ENCODE results near the gene DUSP7.
A peak's percentile ranks its signal among the peaks of the same experiment; 100 is the strongest.

DUSP7 gene

GRCh38 chr3:52010431-52010830, 45.9 kb downstream of the DUSP7 start:
- H3K9me3 ChIP-seq (ENCODE audit: control insufficient read depth in 1 of 2, low read length in 2 of 2) = no peaks in the 10 kb centered on the region
- H3K27me3 ChIP-seq (ENCODE audit: control insufficient read depth in 1 of 2, insufficient read depth in 2 of 2, low read length in 2 of 2) = no peaks in the 10 kb centered on the region
- no peak overlapping the region for H3K27ac ChIP-seq (ENCODE audit: low read depth, low read length)
- H3K36me3 ChIP-seq (ENCODE audit: control insufficient read depth in 1 of 2, insufficient read depth in 2 of 2, low read length in 2 of 2) = no peaks in the 10 kb centered on the region
- H3K9ac ChIP-seq (ENCODE audit: low read depth in 1 of 2, low read length in 2 of 2) = no peak overlapping the region
- no peak overlapping the region for H3K4me3 ChIP-seq (ENCODE audit: low read depth in 1 of 2, low read length in 2 of 2)
- H3K4me1 ChIP-seq (ENCODE audit: control insufficient read depth in 1 of 2, insufficient read depth in 2 of 2, low read length in 2 of 2) = peaks cover 9 to 14% of the 10 kb centered on the region in 2 donors

GRCh38 chr3:52007291-52007690, 49.1 kb downstream of the DUSP7 start:
- no peaks in the 10 kb centered on the region for H3K27me3 ChIP-seq (ENCODE audit: control insufficient read depth in 1 of 2, insufficient read depth in 2 of 2, low read length in 2 of 2)
- H3K27ac ChIP-seq (ENCODE audit: low read depth, low read length) = no peak overlapping the region
- H3K9me3 ChIP-seq (ENCODE audit: control insufficient read depth in 1 of 2, low read length in 2 of 2) = no peaks in the 10 kb centered on the region
- no peak overlapping the region for H3K9ac ChIP-seq (ENCODE audit: low read depth in 1 of 2, low read length in 2 of 2)
- peaks cover 9 to 16% of the 10 kb centered on the region in 2 donors for H3K4me1 ChIP-seq (ENCODE audit: control insufficient read depth in 1 of 2, insufficient read depth in 2 of 2, low read length in 2 of 2)
- H3K4me3 ChIP-seq (ENCODE audit: low read depth in 1 of 2, low read length in 2 of 2) = no peak overlapping the region
- no peaks in the 10 kb centered on the region for H3K36me3 ChIP-seq (ENCODE audit: control insufficient read depth in 1 of 2, insufficient read depth in 2 of 2, low read length in 2 of 2)

GRCh38 chr3:52006820-52007133, 49.6 kb downstream of the DUSP7 start:
- Histone ChIP-seq H3K27ac (ENCODE audit: low read depth, low read length) (no peak overlapping the region), H3K27me3 (ENCODE audit: control insufficient read depth in 1 of 2, insufficient read depth in 2 of 2, low read length in 2 of 2) (no peaks in the 10 kb centered on the region)

GRCh38 chr3:52006017-52006819, 50.2 kb downstream of the DUSP7 start:
- Histone ChIP-seq H3K9me3 (ENCODE audit: control insufficient read depth in 1 of 2, low read length in 2 of 2) (no peaks in the 10 kb centered on the region), H3K36me3 (ENCODE audit: control insufficient read depth in 1 of 2, insufficient read depth in 2 of 2, low read length in 2 of 2) (no peaks in the 10 kb centered on the region), H3K27ac (ENCODE audit: low read depth, low read length) (no peak overlapping the region), H3K27me3 (ENCODE audit: control insufficient read depth in 1 of 2, insufficient read depth in 2 of 2, low read length in 2 of 2) (no peaks in the 10 kb centered on the region), H3K4me3 (ENCODE audit: low read depth in 1 of 2, low read length in 2 of 2) (peak overlapping the region in 1 of 2 donors; percentile 13), H3K4me1 (ENCODE audit: control insufficient read depth in 1 of 2, insufficient read depth in 2 of 2, low read length in 2 of 2) (peaks cover 9 to 16% of the 10 kb centered on the region in 2 donors), H3K9ac (ENCODE audit: low read depth in 1 of 2, low read length in 2 of 2) (peak overlapping the region in 1 of 2 donors; percentile 13)

More at GRCh38 chr3:52006820-52007133, 49.6 kb downstream of the DUSP7 start:
- no peak overlapping the region for H3K9ac ChIP-seq (ENCODE audit: low read depth in 1 of 2, low read length in 2 of 2)
- H3K9me3 ChIP-seq (ENCODE audit: control insufficient read depth in 1 of 2, low read length in 2 of 2) = no peaks in the 10 kb centered on the region
- H3K4me3 ChIP-seq (ENCODE audit: low read depth in 1 of 2, low read length in 2 of 2) = no peak overlapping the region
- no peaks in the 10 kb centered on the region for H3K36me3 ChIP-seq (ENCODE audit: control insufficient read depth in 1 of 2, insufficient read depth in 2 of 2, low read length in 2 of 2)
- H3K4me1 ChIP-seq (ENCODE audit: control insufficient read depth in 1 of 2, insufficient read depth in 2 of 2, low read length in 2 of 2) = peaks cover 9 to 16% of the 10 kb centered on the region in 2 donors

GRCh38 chr3:52005571-52005986, 50.8 kb downstream of the DUSP7 start:
- Histone ChIP-seq H3K9me3 (ENCODE audit: control insufficient read depth in 1 of 2, low read length in 2 of 2) (no peaks in the 10 kb centered on the region), H3K36me3 (ENCODE audit: control insufficient read depth in 1 of 2, insufficient read depth in 2 of 2, low read length in 2 of 2) (no peaks in the 10 kb centered on the region), H3K27ac (ENCODE audit: low read depth, low read length) (no peak overlapping the region), H3K27me3 (ENCODE audit: control insufficient read depth in 1 of 2, insufficient read depth in 2 of 2, low read length in 2 of 2) (no peaks in the 10 kb centered on the region), H3K4me3 (ENCODE audit: low read depth in 1 of 2, low read length in 2 of 2) (peak overlapping the region in 1 of 2 donors; percentile 13), H3K9ac (ENCODE audit: low read depth in 1 of 2, low read length in 2 of 2) (peak overlapping the region in 1 of 2 donors; percentile 13), H3K4me1 (ENCODE audit: control insufficient read depth in 1 of 2, insufficient read depth in 2 of 2, low read length in 2 of 2) (peaks cover 9 to 16% of the 10 kb centered on the region in 2 donors)

- H3K36me3 ChIP-seq (ENCODE audit: control insufficient read depth in 1 of 2, insufficient read depth in 2 of 2, low read length in 2 of 2) = no peaks in the 10 kb centered on the region
- no peaks in the 10 kb centered on the region for H3K27me3 ChIP-seq (ENCODE audit: control insufficient read depth in 1 of 2, insufficient read depth in 2 of 2, low read length in 2 of 2)
- no peak overlapping the region for H3K9ac ChIP-seq (ENCODE audit: low read depth in 1 of 2, low read length in 2 of 2)
- H3K4me3 ChIP-seq (ENCODE audit: low read depth in 1 of 2, low read length in 2 of 2) = no peak overlapping the region
- H3K9me3 ChIP-seq (ENCODE audit: control insufficient read depth in 1 of 2, low read length in 2 of 2) = no peaks in the 10 kb centered on the region
- H3K4me1 ChIP-seq (ENCODE audit: control insufficient read depth in 1 of 2, insufficient read depth in 2 of 2, low read length in 2 of 2) = peaks cover 9 to 16% of the 10 kb centered on the region in 2 donors
- no peak overlapping the region for H3K27ac ChIP-seq (ENCODE audit: low read depth, low read length)
These were observed 51.4 kb downstream of the DUSP7 start for GRCh38 chr3:52004906-52005395.

- Histone ChIP-seq H3K4me3 (ENCODE audit: low read depth in 1 of 2, low read length in 2 of 2) (no peak overlapping the region), H3K36me3 (ENCODE audit: control insufficient read depth in 1 of 2, insufficient read depth in 2 of 2, low read length in 2 of 2) (no peaks in the 10 kb centered on the region), H3K27me3 (ENCODE audit: control insufficient read depth in 1 of 2, insufficient read depth in 2 of 2, low read length in 2 of 2) (no peaks in the 10 kb centered on the region), H3K9me3 (ENCODE audit: control insufficient read depth in 1 of 2, low read length in 2 of 2) (no peaks in the 10 kb centered on the region), H3K27ac (ENCODE audit: low read depth, low read length) (no peak overlapping the region), H3K4me1 (ENCODE audit: control insufficient read depth in 1 of 2, insufficient read depth in 2 of 2, low read length in 2 of 2) (peaks cover 9 to 16% of the 10 kb centered on the region in 2 donors), H3K9ac (ENCODE audit: low read depth in 1 of 2, low read length in 2 of 2) (no peak overlapping the region)
These were observed 52.1 kb downstream of the DUSP7 start for GRCh38 chr3:52004163-52004787.

- H3K9me3 ChIP-seq (ENCODE audit: control insufficient read depth in 1 of 2, low read length in 2 of 2) = no peaks in the 10 kb centered on the region
- H3K36me3 ChIP-seq (ENCODE audit: control insufficient read depth in 1 of 2, insufficient read depth in 2 of 2, low read length in 2 of 2) = no peaks in the 10 kb centered on the region
- no peak overlapping the region for H3K9ac ChIP-seq (ENCODE audit: low read depth in 1 of 2, low read length in 2 of 2)
- H3K4me3 ChIP-seq (ENCODE audit: low read depth in 1 of 2, low read length in 2 of 2) = no peak overlapping the region
- H3K27me3 ChIP-seq (ENCODE audit: control insufficient read depth in 1 of 2, insufficient read depth in 2 of 2, low read length in 2 of 2) = no peaks in the 10 kb centered on the region
- no peak overlapping the region for H3K27ac ChIP-seq (ENCODE audit: low read depth, low read length)
- H3K4me1 ChIP-seq (ENCODE audit: control insufficient read depth in 1 of 2, insufficient read depth in 2 of 2, low read length in 2 of 2) = peaks cover 9 to 16% of the 10 kb centered on the region in 2 donors
These were observed 53.6 kb downstream of the DUSP7 start for GRCh38 chr3:52002748-52003147.

GRCh38 chr3:52001443-52001974, 54.9 kb downstream of the DUSP7 start:
- H3K4me3 ChIP-seq (ENCODE audit: low read depth in 1 of 2, low read length in 2 of 2) = no peak overlapping the region
- no peak overlapping the region for H3K9ac ChIP-seq (ENCODE audit: low read depth in 1 of 2, low read length in 2 of 2)
- peaks cover 9 to 12% of the 10 kb centered on the region in 2 donors for H3K4me1 ChIP-seq (ENCODE audit: control insufficient read depth in 1 of 2, insufficient read depth in 2 of 2, low read length in 2 of 2)
- no peak overlapping the region for H3K27ac ChIP-seq (ENCODE audit: low read depth, low read length)
- no peaks in the 10 kb centered on the region for H3K9me3 ChIP-seq (ENCODE audit: control insufficient read depth in 1 of 2, low read length in 2 of 2)
- H3K27me3 ChIP-seq (ENCODE audit: control insufficient read depth in 1 of 2, insufficient read depth in 2 of 2, low read length in 2 of 2) = no peaks in the 10 kb centered on the region
- H3K36me3 ChIP-seq (ENCODE audit: control insufficient read depth in 1 of 2, insufficient read depth in 2 of 2, low read length in 2 of 2) = no peaks in the 10 kb centered on the region

- Histone ChIP-seq H3K4me3 (ENCODE audit: low read depth in 1 of 2, low read length in 2 of 2) (no peak overlapping the region), H3K27ac (ENCODE audit: low read depth, low read length) (no peak overlapping the region), H3K36me3 (ENCODE audit: control insufficient read depth in 1 of 2, insufficient read depth in 2 of 2, low read length in 2 of 2) (peaks cover 0 to 1% of the 10 kb centered on the region in 2 donors), H3K27me3 (ENCODE audit: control insufficient read depth in 1 of 2, insufficient read depth in 2 of 2, low read length in 2 of 2) (no peaks in the 10 kb centered on the region), H3K4me1 (ENCODE audit: control insufficient read depth in 1 of 2, insufficient read depth in 2 of 2, low read length in 2 of 2) (peaks cover 4 to 5% of the 10 kb centered on the region in 2 donors), H3K9me3 (ENCODE audit: control insufficient read depth in 1 of 2, low read length in 2 of 2) (no peaks in the 10 kb centered on the region), H3K9ac (ENCODE audit: low read depth in 1 of 2, low read length in 2 of 2) (no peak overlapping the region)
These were observed 56.5 kb downstream of the DUSP7 start for GRCh38 chr3:51999846-52000245.

All from duodenal mucosa (tissue), 2 donors.